A549 (cell line): ENCODE results near the gene WNT5B.

Experiments used
- POLR2AphosphoS2 ChIP-seq: conservative IDR thresholded peaks from 2 replicates; pipeline ENCODE4 v1.6.1; 2012; ENCODE audit warnings: low read length, improper control_type of control experiment, inconsistent platforms
- RAD21 ChIP-seq, 2 experiments: fragments of >200 bp in 1 of 2; sonication (Bioruptor Twin) in 1 of 2; formaldehyde crosslinking in 1 of 2; IDR thresholded peaks in 1 of 2; conservative IDR thresholded peaks in 1 of 2; 2 replicates in 1 of 2; 3 replicates in 1 of 2; pipeline ENCODE4 v1.6.1; 2012 to 2018; ENCODE audit warnings: inconsistent platforms in 1 of 2

- TF ChIP-seq RAD21 (conservative IDR thresholded peaks at IDR 0.05 in 1 of 2, IDR thresholded peaks at IDR 0.05 in 1 of 2): peak; percentile 73 to 80
- no peak for TF ChIP-seq POLR2AphosphoS2
These were observed 5.7 kb downstream of the WNT5B start for GRCh38 chr12:1634590-1635191.
